ENCODE results near the gene ZNF799. TPM values are rescaled to one million over a fixed set of nuclear protein-coding genes. Genes with fewer than 3 reads are reported as not detected.

The ZNF799 gene
- total RNA-seq, 1 experiment from 2014 or later: 3.6 TPM

DNA sequence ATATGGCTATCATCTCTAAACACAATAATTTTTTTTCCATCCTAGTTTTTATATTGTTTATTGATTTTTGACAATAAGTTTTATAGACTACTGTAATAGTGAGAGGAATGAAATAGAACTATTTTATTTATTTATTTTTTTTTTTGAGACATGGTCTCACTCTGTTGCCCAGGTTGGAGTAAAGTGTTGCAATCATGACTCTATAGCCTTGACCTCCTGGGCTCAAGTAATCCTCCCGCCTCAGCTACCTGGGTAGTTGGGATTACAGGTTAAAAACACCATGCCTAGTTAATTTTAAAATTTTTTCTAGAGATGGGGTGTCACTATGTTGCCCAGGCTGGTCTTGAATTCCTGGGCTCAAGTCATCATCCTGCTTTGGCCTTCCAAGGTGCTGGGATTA is 27.0 kb downstream of the ZNF799 start:
- CTCF ChIA-PET: no interaction called here
- Histone ChIP-seq H3K4me1 (ENCODE audit: control insufficient read depth in 1 of 2, insufficient read depth in 2 of 2, low read length in 2 of 2) (no peaks in the 10 kb centered on the region), H3K9me3 (ENCODE audit: control insufficient read depth in 1 of 2, insufficient read depth in 1 of 2, low read depth in 1 of 2, low read length in 2 of 2) (peaks cover 10 to 15% of the 10 kb centered on the region in 2 experiments; a peak in 2 of 4 replicates), H3K9ac (ENCODE audit: low read length) (no peak overlapping the region), H4K20me1 (ENCODE audit: insufficient read depth) (no peaks in the 10 kb centered on the region), H3K27me3 (ENCODE audit: insufficient read depth, low read length) (no peaks in the 10 kb centered on the region), H3K4me2 (ENCODE audit: low read length) (no peak overlapping the region), H3K4me3 (replicated peaks in 1 of 2; ENCODE audit: low read depth in 1 of 2, low read length in 2 of 2) (no peak overlapping the region), H2AFZ (ENCODE audit: low read depth, low read length, poor library complexity, severe bottlenecking) (no peak overlapping the region), H3K79me2 (ENCODE audit: insufficient read depth, low read length) (no peaks in the 10 kb centered on the region), H3K27ac (ENCODE audit: low read depth, low read length) (no peak overlapping the region), H3K36me3 (ENCODE audit: control insufficient read depth in 1 of 2, insufficient read depth in 2 of 2, low read length in 2 of 2) (no peaks in the 10 kb centered on the region), H3K9me2 (ENCODE audit: insufficient read depth) (no peaks in the 10 kb centered on the region)
- ATAC-seq (no peak), DNase-seq (ENCODE audit: low read depth, low spot score) (no peak)
- POLR2A ChIA-PET: no interaction called here
- TF ChIP-seq REST (IDR thresholded peaks at IDR 0.05; ENCODE audit: low read depth): no peak
- TF ChIP-seq POLR2AphosphoS5 (IDR thresholded peaks at IDR 0.05; ENCODE audit: low read depth, low read length): no peak
- TF ChIP-seq EZH2 (IDR thresholded peaks at IDR 0.05): no peak
- TF ChIP-seq FOSL1 (IDR thresholded peaks at IDR 0.05; ENCODE audit: low read depth): no peak
- no peak for TF ChIP-seq TCF7L2 (IDR thresholded peaks at IDR 0.05; ENCODE audit: borderline replicate concordance, extremely low read depth, insufficient read depth, insufficient read length)
- TF ChIP-seq CBX3 (IDR thresholded peaks at IDR 0.05; ENCODE audit: low read depth): no peak
- no peak for TF ChIP-seq SRF (IDR thresholded peaks at IDR 0.05; ENCODE audit: low read depth)
- TF ChIP-seq ZNF274 (IDR thresholded peaks at IDR 0.05; ENCODE audit: low read depth, low read length): no peak
- no peak for TF ChIP-seq SP1 (IDR thresholded peaks at IDR 0.05; ENCODE audit: low read depth)
- no peak for TF ChIP-seq SIN3A (IDR thresholded peaks at IDR 0.05; ENCODE audit: low read depth)
- TF ChIP-seq CEBPB (IDR thresholded peaks at IDR 0.05; ENCODE audit: low read depth): no peak
- no peak for TF ChIP-seq ELF1 (IDR thresholded peaks at IDR 0.05; ENCODE audit: borderline replicate concordance, low read depth)
- no peak for TF ChIP-seq EGR1 (IDR thresholded peaks at IDR 0.05; ENCODE audit: low read depth)
- no peak for TF ChIP-seq RAD21 (IDR thresholded peaks at IDR 0.05; ENCODE audit: low read depth)
- TF ChIP-seq, protein P1, sequence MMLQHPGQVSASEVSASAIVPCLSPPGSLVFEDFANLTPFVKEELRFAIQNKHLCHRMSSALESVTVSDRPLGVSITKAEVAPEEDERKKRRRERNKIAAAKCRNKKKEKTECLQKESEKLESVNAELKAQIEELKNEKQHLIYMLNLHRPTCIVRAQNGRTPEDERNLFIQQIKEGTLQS (IDR thresholded peaks at IDR 0.05): no peak
- TF ChIP-seq, protein P2, sequence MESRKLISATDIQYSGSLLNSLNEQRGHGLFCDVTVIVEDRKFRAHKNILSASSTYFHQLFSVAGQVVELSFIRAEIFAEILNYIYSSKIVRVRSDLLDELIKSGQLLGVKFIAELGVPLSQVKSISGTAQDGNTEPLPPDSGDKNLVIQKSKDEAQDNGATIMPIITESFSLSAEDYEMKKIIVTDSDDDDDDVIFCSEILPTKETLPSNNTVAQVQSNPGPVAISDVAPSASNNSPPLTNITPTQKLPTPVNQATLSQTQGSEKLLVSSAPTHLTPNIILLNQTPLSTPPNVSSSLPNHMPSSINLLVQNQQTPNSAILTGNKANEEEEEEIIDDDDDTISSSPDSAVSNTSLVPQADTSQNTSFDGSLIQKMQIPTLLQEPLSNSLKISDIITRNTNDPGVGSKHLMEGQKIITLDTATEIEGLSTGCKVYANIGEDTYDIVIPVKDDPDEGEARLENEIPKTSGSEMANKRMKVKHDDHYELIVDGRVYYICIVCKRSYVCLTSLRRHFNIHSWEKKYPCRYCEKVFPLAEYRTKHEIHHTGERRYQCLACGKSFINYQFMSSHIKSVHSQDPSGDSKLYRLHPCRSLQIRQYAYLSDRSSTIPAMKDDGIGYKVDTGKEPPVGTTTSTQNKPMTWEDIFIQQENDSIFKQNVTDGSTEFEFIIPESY (IDR thresholded peaks at IDR 0.05; ENCODE audit: extremely low read depth, insufficient replicate concordance, low read length): no peak
- no peak for TF ChIP-seq EZH2phosphoT487 (IDR thresholded peaks at IDR 0.05; ENCODE audit: borderline replicate concordance)
- no TSS peak for BruUV-seq (replicated peaks)
- intact Hi-C loops (cut with micrococcal nuclease): no loop called here
- RAD21 ChIA-PET (ENCODE audit: low non-redundant PET in 1 of 2, low total read pairs in 2 of 2, uncharacterized antibody in 2 of 2, unreplicated experiment in 2 of 2): no interaction called here

All from HCT116 (cell line).